GM18858 (cell line): ENCODE results near the gene NAA60.
"Not testable (repeated sequence)": the region's sequence is repeated elsewhere in the genome, so short reads cannot be mapped to it uniquely, and the experiment has no call there.

Experiments used
- ATAC-seq: cut with Tn5 transposase; IDR thresholded peaks from one replicate; pipeline ENCODE4 v1.9.1; 2021; ENCODE audit not compliant: unreplicated experiment

NAA60 gene

DNA sequence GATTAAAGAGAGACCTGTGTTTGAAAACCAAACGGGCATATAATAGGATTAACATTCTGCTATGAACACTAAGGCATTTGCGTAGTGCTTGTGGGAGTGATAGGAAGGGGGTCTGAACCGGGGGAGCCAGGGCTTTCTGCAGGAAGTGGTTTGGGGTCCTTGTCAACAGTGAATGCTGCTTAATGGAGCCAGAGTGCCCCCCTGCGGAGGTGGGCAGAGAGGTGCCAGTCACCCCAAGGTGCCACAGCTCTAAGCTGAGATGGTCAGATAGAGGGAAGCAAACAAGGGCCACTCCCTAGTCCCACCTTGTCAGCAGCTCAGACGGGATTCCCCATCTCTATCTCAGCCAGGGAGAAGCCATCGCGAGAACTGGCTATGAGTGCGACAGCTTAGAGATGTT is 17.7 kb downstream of the NAA60 start:
- no peak for ATAC-seq

DNA sequence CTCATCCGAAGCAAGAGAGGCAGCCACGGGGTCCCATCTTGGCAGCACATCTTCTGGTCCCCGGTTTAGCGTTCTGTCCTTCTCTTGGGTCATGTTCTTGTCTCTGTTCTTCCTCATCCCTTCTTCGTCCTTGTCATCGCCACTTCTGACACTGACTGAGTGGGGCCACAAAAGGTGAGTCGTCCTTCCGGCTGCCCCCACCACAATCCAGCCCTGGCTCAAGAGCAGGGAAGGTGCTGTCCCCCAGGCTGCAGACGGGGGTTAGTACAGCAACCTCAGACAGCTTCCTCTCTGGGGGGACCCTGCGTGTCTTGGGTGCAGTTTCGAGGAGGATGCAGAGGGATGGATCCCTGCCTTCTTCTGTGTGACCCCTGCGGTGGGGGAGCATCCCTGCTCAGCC is 21.8 kb downstream of the NAA60 start:
- ATAC-seq: no peak

DNA sequence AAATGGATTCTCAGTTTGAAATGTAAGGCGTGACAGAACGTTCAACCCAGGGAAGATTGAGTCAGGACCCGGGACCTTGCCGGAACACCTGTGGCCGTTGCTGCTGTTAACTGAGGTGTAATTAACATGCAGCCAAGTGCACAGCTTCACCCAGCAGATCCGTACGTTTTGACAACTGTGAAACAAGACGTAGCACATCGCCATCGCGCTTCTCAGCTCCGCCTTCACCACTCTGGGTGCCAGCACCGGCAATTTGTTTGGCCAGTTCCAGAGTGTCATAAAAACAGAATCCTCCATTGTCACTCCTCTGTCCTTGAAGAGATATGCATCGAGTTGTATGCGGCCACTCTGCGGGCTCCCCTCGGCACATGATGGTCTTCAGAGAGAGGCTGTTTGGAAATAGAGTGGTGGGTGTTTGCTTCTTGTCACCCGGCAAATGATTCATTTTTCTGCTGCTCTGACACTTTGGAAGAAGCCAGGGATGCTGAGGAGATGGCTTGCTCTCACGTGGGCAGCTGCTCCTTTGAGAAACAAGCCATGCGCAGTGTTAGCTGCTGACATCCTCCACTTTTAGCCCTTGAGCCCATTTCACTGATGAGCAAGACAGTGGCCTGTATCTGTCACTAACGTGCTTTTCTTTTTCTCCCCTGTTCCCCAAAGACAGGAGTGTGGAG is 22.6 kb downstream of the NAA60 start:
- ATAC-seq: no peak

GRCh38 chr16:3467182-3467581 is 23.7 kb downstream of the NAA60 start:
- ATAC-seq: no peak

DNA sequence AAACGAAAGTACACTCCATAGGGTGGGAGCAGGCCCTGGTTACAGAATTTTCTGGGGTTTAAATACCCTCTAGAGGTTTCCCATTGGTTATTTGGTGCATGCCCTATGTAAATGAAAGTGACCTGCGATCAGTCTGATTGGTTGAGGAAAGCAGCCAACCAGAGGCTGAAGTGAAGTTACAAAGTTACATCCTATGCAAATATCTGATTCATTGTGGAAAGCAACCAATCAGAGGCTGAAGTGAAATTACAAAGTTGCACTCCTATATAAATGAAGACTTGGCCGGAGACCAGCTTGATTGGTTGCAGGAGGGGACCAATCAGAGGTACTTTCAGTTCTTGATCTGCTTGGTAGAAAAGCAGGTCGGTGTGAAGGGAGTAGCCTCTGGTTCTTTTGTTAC is 24.4 kb downstream of the NAA60 start:
- ATAC-seq: no peak

GRCh38 chr16:3468501-3468900 is 25.0 kb downstream of the NAA60 start:
- ATAC-seq: no peak

GRCh38 chr16:3469736-3470135 is 26.3 kb downstream of the NAA60 start:
- ATAC-seq: no peak

DNA sequence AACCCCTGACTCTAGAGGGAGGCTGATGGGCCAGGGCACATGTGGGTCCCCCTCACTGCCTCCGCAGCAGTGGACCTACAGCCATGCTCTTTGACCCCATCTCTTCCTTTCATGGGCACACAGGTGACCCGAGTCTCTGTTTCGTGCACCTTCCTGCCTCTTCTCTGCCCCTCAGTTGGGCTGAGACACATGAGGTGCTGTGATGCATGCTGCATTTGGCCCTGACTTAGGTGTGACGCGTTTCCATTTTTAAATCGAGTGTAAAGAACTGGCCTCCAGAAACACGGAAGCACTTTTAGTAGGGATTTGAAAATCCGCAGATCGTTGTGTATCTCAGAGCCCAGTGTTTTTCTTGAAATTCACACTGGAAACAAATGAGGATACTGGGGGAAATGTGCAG is 27.2 kb downstream of the NAA60 start:
- ATAC-seq: no peak

DNA sequence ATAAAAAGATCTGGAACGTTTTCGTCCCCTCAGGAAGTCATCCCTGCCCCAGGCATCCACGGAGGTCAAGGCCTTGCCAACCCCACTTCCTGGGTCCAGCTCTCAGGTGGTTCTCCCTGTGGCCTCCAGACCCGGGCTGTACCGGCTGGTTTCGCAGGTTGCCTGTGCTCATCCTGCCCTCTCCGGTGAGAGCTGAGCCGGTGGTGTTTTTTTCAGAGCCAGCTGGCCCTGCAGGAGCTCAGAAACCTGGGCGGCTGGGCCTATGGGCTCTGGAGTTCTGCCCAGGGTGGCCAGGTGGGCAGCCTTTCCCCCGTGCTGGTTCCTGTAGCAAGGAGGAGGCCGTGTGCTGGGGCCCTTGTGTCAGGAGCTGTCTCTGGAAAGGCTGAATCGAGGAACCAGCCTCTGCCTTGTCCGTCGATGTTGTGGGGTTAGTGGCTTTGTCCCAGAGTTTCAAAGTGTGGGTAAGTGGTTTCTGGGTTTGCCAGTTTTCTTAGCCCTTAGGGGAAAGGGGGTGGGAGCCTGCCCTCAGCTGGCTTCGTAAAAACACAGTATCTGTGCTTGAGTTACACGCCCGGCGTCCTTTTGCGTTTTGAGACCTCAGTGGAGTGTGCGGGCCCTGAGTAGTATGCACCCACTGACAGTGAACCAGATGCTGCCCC is 28.2 kb downstream of the NAA60 start:
- ATAC-seq: no peak

DNA sequence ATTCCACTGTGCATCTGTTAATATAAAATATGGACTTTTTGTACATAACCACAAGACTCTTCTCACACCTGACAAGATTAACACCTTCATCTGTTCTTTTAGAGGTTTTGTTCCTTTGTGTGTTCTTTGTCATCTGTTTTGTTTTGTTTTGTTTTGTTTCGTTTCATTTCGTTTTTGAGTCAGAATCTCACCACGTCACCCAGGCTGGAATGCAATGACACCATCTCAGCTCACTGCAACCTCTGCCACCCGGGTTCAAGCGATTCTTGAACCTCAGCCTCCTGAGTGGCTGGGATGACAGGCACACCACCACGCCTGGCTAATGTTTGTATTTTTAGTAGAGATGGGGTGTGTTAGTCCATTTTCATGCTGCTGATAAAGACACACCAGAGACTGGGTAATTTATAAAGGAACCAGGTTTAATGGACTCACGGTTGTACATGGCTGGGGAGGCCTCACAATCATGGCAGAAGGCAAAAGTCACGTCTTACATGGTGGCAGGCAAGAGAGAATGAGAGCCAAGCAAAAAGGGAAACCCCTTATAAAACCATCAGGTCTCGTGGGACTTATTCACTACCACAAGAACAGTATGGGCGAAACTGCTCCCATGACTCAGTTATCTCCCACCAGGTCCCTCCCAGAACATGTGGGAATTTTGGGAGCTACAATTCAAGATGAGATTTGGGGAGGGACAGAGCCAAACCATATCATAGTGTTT is 29.6 kb downstream of the NAA60 start:
- no peak for ATAC-seq

DNA sequence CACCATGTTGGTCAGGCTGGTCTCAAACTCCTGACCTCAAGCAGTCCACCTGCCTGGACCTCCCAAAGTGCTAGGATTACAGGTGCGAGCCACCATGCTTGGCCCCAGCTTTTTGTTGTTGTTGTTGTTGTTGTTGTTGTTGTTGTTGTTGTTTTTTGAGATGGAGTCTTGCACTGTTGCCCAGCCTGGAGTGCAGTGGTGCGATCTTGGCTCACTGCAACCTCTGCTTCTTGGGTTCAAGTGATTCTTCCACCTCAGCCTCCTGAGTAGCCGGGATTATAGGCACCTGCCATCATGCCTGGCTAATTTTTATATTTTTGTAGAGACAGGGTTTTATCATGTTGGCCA is 30.1 kb downstream of the NAA60 start:
- ATAC-seq: not testable (repeated sequence)

DNA sequence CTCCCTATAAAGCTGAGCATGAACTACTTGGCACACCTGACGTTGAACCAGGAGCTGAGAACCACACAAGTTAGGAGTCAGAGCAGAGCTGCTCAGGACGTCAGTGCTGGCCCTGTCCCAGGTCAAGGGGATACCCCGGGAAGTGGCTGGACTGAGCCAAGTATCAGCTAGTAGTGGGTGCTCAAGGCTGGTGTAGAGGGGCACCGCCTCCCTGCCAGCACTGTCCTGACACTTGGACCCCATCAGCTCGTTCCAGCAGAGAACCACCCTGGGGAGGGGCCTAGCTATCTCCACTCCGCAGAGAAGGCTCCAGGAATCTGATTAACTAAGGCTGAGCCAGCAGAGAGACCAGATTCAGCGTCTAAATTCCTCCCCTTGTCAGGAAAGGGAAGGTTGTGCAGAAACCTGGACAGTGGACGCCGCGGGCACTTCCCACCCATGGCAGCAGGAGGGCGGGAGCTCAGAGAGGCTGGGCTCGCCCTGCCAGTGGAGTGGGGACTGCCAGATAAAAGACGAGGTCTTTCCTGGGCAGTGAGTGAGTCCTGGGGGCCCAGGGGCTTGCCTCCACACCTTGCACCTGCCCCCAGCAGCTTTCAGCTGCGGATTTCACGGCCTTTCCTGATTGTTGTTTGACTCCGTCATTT is 30.8 kb downstream of the NAA60 start:
- no peak for ATAC-seq

DNA sequence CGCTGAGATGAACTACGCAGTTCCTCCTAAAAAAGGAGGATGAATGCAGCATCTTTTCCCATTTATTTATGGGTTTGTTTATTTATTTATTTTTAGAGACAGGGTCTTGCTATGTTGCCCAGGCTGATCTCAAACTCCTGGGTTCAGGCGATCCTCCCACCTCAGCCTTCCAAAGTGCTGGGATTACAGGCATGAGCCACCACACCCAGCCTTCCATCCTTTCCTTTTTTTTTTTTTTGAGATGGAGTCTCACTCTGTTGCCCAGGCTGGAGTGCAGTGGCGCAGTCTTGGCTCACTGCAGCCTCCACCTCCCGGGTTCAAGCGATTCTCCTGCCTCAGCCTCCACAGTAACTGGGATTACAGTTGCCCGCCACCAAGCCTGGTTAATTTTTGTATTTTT is 31.4 kb downstream of the NAA60 start:
- not testable (repeated sequence) for ATAC-seq

- ATAC-seq: no peak
Measured at GRCh38 chr16:3475604-3476375, 32.3 kb downstream of the NAA60 start.

DNA sequence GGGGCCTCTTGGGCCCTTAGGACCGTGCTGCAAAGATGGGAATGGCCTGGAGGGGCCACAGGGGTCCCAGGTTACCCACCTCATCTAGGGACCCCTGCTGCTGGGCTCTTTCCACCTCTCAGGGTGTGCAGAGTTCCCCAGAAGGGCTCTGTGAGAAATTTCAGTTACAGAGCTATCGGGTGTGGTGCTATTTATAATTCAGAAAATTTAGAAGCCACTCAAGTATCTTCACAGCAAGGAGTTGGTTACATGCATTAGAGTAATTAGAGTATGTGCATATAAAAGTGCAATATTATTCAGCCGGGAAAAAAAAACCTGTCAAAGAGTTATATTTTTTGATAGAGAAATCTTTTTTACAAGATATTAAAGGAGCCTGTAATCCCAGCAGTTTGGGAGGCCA is 32.9 kb downstream of the NAA60 start:
- ATAC-seq: no peak

DNA sequence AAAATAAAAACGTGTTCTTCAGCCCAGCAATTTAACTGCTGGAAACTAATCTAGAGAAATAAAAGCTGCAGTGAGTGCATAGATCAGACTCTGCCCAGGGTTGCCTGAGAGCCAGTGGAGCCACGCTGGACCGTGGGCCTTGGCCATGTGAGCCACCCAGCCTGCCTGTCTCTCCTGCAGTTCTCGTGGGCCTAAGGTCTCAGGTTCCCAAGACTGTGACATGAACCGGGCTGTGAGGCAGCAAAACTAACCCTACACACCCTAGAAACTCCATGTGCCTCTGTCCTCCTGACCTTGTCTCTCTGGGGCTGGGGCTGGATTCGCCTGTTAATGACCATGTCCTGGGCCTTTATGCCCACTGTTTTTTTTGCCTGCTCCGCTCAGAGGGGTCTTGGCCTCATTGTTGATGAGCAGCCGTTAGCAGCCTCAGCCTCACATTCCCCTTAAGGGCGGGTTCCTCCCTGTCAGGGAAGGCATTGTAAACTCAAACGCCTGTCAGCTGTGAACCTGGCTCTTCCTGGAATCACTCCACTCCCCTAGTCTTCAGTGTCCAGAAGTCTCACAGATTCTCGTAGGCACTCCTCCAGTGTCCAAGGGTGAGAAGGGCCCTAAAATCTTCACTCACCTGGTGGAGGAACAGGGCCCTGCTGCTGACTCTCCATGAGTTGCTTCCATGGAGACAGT is 34.9 kb downstream of the NAA60 start:
- ATAC-seq: no peak

- ATAC-seq: no peak
Measured at GRCh38 chr16:3479654-3480216, 36.3 kb downstream of the NAA60 start.

- ATAC-seq: no peak
Measured at GRCh38 chr16:3480901-3481695, 37.6 kb downstream of the NAA60 start.
